C4-2B (cell line): Measurements from ENCODE around the gene PTPA.

ENCODE experiments used
- CTCF ChIP-seq: fragments of 450-650 bp; conservative IDR thresholded peaks from 2 replicates; pipeline ENCODE4 v1.5.1; 2017; ENCODE audit warnings: mild to moderate bottlenecking
- ZFX ChIP-seq: fragments of 450-650 bp; IDR thresholded peaks from 2 replicates; pipeline ENCODE4 v1.6.1; 2017

GRCh38 chr9:129194221-129194620 lies 83.0 kb downstream of the PTPA start:
- TF ChIP-seq CTCF (no peak), ZFX (no peak)
